PC-3 (cell line): ENCODE measurements around the gene PLXNA4. TPM values are rescaled to one million over a fixed set of nuclear protein-coding genes. Genes with fewer than 3 reads are reported as not detected.

ENCODE experiments used
- ATAC-seq: fragments of 200-7000 bp; cut with Tn5 transposase; 2 replicates; pipeline ENCODE4 v1.9.1; 2020; ENCODE audit warnings: mild to moderate bottlenecking, moderate library complexity
- BruUV-seq: library from RNA; stranded (reverse); fragments of 400-500 nt; replicated peaks from 2 replicates; lab custom pipeline; 2021; lab: Mats Ljungman, UMichigan
- CTCF ChIA-PET: fragments of 300-600 bp; sonication (Branson Sonifier 250); formaldehyde crosslinking; loops from one replicate; lab custom pipeline; 2022; ENCODE audit warnings: antibody characterized with exemption; lab: Charles Lee
- POLR2A ChIA-PET: fragments of 300-600 bp; sonication (Branson Sonifier 250); formaldehyde crosslinking; loops from one replicate; lab custom pipeline; 2022; ENCODE audit warnings: antibody characterized with exemption; ENCODE audit not compliant: unreplicated experiment; lab: Charles Lee
- DNase-seq: peaks from one replicate; pipeline ENCODE4 v3.0.0-alpha.2; 2015
- H2AFZ ChIP-seq: fragments of 300-600 bp; sonication (generic); 2 replicates; pipeline ENCODE4 v1.6.0; 2016; ENCODE audit warnings: antibody characterized with exemption, low read length
- H3F3A ChIP-seq: fragments of 300-600 bp; sonication (generic); one replicate; pipeline ENCODE4 v1.6.0; 2017; ENCODE audit warnings: antibody characterized with exemption, low read length, control low read depth, mild to moderate bottlenecking; ENCODE audit not compliant: unreplicated experiment
- H3K27ac ChIP-seq: fragments of 300-600 bp; sonication (generic); 2 replicates; pipeline ENCODE4 v1.5.1; 2016; ENCODE audit warnings: mild to moderate bottlenecking, low read length
- H3K27me3 ChIP-seq: fragments of 300-600 bp; sonication (generic); 2 replicates; pipeline ENCODE4 v1.6.1; 2016; ENCODE audit warnings: low read length, mixed read lengths
- H3K36me3 ChIP-seq: fragments of 300-600 bp; sonication (generic); 2 replicates; pipeline ENCODE4 v1.6.1; 2016; ENCODE audit warnings: low read depth, mixed run types, low read length, mixed read lengths
- H3K4me1 ChIP-seq: fragments of 300-600 bp; sonication (generic); 2 replicates; pipeline ENCODE4 v1.5.1; 2016; ENCODE audit warnings: low read length; ENCODE audit not compliant: insufficient read depth
- H3K4me2 ChIP-seq: fragments of 300-600 bp; sonication (generic); 2 replicates; pipeline ENCODE4 v1.6.0; 2016; ENCODE audit warnings: low read length
- H3K4me3 ChIP-seq: fragments of 300-600 bp; sonication (generic); 2 replicates; pipeline ENCODE4 v1.5.1; 2016; ENCODE audit warnings: mild to moderate bottlenecking, low read length, mixed read lengths
- H3K79me2 ChIP-seq: fragments of 300-600 bp; sonication (generic); 2 replicates; pipeline ENCODE4 v1.6.1; 2017; ENCODE audit warnings: low read length, mixed read lengths
- H3K9ac ChIP-seq: fragments of 300-600 bp; sonication (generic); 2 replicates; pipeline ENCODE4 v1.6.0; 2016; ENCODE audit warnings: mild to moderate bottlenecking, low read length
- H3K9me2 ChIP-seq: fragments of 300-600 bp; sonication (generic); replicated peaks from 2 replicates; pipeline ENCODE4 v1.6.1; 2016; ENCODE audit warnings: mixed run types, low read length, mixed read lengths
- H3K9me3 ChIP-seq: fragments of 300-600 bp; sonication (generic); 2 replicates; pipeline ENCODE4 v1.6.1; 2016; ENCODE audit warnings: low read length, mixed read lengths
- H4K20me1 ChIP-seq: fragments of 300-600 bp; sonication (generic); 2 replicates; pipeline ENCODE4 v1.6.1; 2016; ENCODE audit warnings: low read length, mixed read lengths
- EZH2 ChIP-seq: fragments of 300-600 bp; sonication (generic); IDR thresholded peaks from one replicate; pipeline ENCODE4 v1.6.1; 2017; ENCODE audit warnings: antibody characterized with exemption, mild to moderate bottlenecking, low read length; ENCODE audit not compliant: unreplicated experiment
- EZH2phosphoT487 ChIP-seq: fragments of 300-600 bp; sonication (generic); IDR thresholded peaks from 2 replicates; pipeline ENCODE4 v1.6.1; 2018; ENCODE audit warnings: mild to moderate bottlenecking, antibody characterized with exemption, low read length, borderline replicate concordance
- intact Hi-C: fragments of 100-400 bp; cut with micrococcal nuclease; formaldehyde crosslinking; loops from 2 replicates; pipeline ENCODE4 v1.9.0; 2023
- total RNA-seq: library from RNA; depleted of rRNA; stranded (reverse); fragments of >200 nt; gene quantifications from 2 replicates; pipeline ENCODE4 v1.2.3, GENCODE V29; 2014
- TF ChIP-seq, protein P1 (sequence below): fragments of 300-600 bp; sonication (generic); conservative IDR thresholded peaks from 2 replicates; pipeline ENCODE4 v1.5.1; 2017; ENCODE audit warnings: antibody characterized with exemption, low read depth, mild to moderate bottlenecking, low read length

The PLXNA4 gene
- total RNA-seq, 1 experiment from 2014 or later = 1.2 TPM

DNA sequence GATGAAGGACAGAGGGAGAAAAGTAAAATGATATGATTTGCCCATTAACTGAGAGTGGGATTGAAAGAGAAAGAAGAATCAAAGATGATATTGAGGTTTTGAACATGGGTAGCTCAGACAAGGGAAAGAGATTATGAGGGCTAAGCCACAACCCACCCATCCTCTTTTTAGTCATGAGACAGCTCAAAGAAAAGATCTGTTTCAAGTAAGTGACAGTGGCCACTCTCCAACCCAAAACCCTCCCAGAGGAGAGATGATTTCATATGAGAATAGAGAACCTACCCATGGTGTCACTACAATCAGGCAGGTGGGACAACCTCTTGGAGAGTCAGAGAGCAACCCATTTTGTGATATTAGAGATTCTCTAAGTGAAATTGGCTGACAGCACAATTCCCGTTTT is 32.2 kb downstream of the PLXNA4 start:
- Histone ChIP-seq H3K4me3 (no peak overlapping the region), H3K36me3 (no peaks in the 10 kb centered on the region), H3K9ac (no peak overlapping the region), H3K9me3 (0 out of 2 replicates have a peak, but pooled peaks cover 3% of the 10 kb centered on the region), H2AFZ (no peak overlapping the region), H3F3A (no peaks in the 10 kb centered on the region), H3K4me1 (peaks cover 14% of the 10 kb centered on the region), H3K27ac (no peak overlapping the region), H3K79me2 (no peaks in the 10 kb centered on the region), H3K9me2 (no peaks in the 10 kb centered on the region), H3K27me3 (no peaks in the 10 kb centered on the region), H4K20me1 (no peaks in the 10 kb centered on the region), H3K4me2 (no peak overlapping the region)
- ATAC-seq (no peak), DNase-seq (no peak)
- intact Hi-C loops = no loop called here
- no peak for TF ChIP-seq EZH2
- TF ChIP-seq, protein P1, sequence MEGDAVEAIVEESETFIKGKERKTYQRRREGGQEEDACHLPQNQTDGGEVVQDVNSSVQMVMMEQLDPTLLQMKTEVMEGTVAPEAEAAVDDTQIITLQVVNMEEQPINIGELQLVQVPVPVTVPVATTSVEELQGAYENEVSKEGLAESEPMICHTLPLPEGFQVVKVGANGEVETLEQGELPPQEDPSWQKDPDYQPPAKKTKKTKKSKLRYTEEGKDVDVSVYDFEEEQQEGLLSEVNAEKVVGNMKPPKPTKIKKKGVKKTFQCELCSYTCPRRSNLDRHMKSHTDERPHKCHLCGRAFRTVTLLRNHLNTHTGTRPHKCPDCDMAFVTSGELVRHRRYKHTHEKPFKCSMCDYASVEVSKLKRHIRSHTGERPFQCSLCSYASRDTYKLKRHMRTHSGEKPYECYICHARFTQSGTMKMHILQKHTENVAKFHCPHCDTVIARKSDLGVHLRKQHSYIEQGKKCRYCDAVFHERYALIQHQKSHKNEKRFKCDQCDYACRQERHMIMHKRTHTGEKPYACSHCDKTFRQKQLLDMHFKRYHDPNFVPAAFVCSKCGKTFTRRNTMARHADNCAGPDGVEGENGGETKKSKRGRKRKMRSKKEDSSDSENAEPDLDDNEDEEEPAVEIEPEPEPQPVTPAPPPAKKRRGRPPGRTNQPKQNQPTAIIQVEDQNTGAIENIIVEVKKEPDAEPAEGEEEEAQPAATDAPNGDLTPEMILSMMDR = no peak
- TF ChIP-seq EZH2phosphoT487 = no peak
- ChIA-PET POLR2A (interaction anchor here (0.5 kb wide), 1 partner anchor 361 kb away, joined by 3 read pairs; no protein-coding TSS in a partner anchor), CTCF (no interaction called here)
- no TSS peak for BruUV-seq

DNA sequence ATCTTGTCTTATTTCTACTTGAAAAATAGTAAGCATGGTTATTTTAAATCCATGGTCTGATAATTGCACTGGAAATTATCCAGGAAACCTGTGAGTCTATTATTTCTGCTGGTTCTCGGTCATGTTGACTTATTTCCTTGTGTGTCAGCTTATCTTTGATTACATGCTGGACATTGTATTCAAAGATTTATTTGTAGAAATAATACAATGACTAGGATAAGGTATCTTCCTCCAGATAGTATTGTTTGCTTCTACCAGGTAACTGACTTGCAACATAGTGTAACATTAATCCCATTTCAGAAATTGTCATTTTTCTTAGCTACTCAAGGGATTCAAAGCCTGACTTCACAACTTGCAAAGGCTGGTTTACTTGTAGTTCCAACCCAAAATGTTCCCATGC is 33.4 kb downstream of the PLXNA4 start:
- H3F3A ChIP-seq = no peaks in the 10 kb centered on the region
- no peaks in the 10 kb centered on the region for H3K36me3 ChIP-seq
- ChIA-PET POLR2A (no interaction called here), CTCF (no interaction called here)
- no peak overlapping the region for H2AFZ ChIP-seq
- intact Hi-C loops = no loop called here
- no peaks in the 10 kb centered on the region for H3K27me3 ChIP-seq
- H3K79me2 ChIP-seq = no peaks in the 10 kb centered on the region
- no peaks in the 10 kb centered on the region for H3K9me2 ChIP-seq
- no peaks in the 10 kb centered on the region for H4K20me1 ChIP-seq
- 0 out of 2 replicates have a peak, but pooled peaks cover 3% of the 10 kb centered on the region for H3K9me3 ChIP-seq
- no peak for DNase-seq
- ATAC-seq = no peak
- H3K4me1 ChIP-seq = peaks cover 4% of the 10 kb centered on the region
- no peak overlapping the region for H3K4me3 ChIP-seq
- TF ChIP-seq EZH2 = no peak
- TF ChIP-seq, protein P1 = no peak
- no peak for TF ChIP-seq EZH2phosphoT487
- H3K9ac ChIP-seq = no peak overlapping the region
- no peak overlapping the region for H3K4me2 ChIP-seq
- H3K27ac ChIP-seq = no peak overlapping the region
- BruUV-seq = no TSS peak

GRCh38 chr7:132541656-132542055 is 34.6 kb downstream of the PLXNA4 start:
- no peak overlapping the region for H3K4me2 ChIP-seq
- no peaks in the 10 kb centered on the region for H4K20me1 ChIP-seq
- ATAC-seq = no peak
- POLR2A ChIA-PET = no interaction called here
- no peak overlapping the region for H3K9ac ChIP-seq
- peaks cover 9% of the 10 kb centered on the region for H3K4me1 ChIP-seq
- intact Hi-C loops = no loop called here
- no peak overlapping the region for H2AFZ ChIP-seq
- H3K4me3 ChIP-seq = no peak overlapping the region
- H3K9me3 ChIP-seq = 0 out of 2 replicates have a peak, but pooled peaks cover 3% of the 10 kb centered on the region
- no peaks in the 10 kb centered on the region for H3K36me3 ChIP-seq
- H3K79me2 ChIP-seq = no peaks in the 10 kb centered on the region
- no peaks in the 10 kb centered on the region for H3F3A ChIP-seq
- H3K27ac ChIP-seq = no peak overlapping the region
- CTCF ChIA-PET = no interaction called here
- no peaks in the 10 kb centered on the region for H3K27me3 ChIP-seq
- no TSS peak for BruUV-seq
- TF ChIP-seq EZH2phosphoT487 = no peak
- TF ChIP-seq, protein P1 = no peak
- no peak for TF ChIP-seq EZH2
- H3K9me2 ChIP-seq = no peaks in the 10 kb centered on the region
- no peak for DNase-seq
